NB4 (cell line): ENCODE data around the gene NOX3.

Source experiments
- TF ChIP-seq, protein P1 (sequence below): IDR thresholded peaks from one replicate; pipeline ENCODE4 v1.5.1; 2012; ENCODE audit warnings: low read depth, low read length
- TF ChIP-seq, protein P2 (sequence below): IDR thresholded peaks from 2 replicates; pipeline ENCODE4 v1.6.1; 2011; ENCODE audit warnings: low read depth, low read length

DNA sequence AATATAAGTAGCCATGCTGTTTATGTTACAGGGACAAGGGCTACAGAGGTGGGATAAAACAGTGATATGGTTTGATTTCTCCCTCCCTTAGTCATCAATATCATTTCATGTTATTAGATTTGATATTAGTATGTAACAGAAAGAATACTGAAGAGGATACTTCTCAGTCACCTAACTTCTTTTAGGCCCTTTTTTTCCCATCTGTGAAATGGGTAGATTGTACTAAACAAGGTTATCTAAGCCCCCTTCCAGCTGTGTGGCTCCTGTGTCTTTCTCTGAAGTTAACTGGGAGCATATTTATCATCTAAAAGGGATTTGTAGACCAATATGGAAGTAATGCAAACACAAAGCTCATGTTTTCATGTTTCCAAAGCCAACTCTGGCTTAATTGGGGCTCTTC, 7.7 kb downstream of the NOX3 start:
- TF ChIP-seq, protein P1, sequence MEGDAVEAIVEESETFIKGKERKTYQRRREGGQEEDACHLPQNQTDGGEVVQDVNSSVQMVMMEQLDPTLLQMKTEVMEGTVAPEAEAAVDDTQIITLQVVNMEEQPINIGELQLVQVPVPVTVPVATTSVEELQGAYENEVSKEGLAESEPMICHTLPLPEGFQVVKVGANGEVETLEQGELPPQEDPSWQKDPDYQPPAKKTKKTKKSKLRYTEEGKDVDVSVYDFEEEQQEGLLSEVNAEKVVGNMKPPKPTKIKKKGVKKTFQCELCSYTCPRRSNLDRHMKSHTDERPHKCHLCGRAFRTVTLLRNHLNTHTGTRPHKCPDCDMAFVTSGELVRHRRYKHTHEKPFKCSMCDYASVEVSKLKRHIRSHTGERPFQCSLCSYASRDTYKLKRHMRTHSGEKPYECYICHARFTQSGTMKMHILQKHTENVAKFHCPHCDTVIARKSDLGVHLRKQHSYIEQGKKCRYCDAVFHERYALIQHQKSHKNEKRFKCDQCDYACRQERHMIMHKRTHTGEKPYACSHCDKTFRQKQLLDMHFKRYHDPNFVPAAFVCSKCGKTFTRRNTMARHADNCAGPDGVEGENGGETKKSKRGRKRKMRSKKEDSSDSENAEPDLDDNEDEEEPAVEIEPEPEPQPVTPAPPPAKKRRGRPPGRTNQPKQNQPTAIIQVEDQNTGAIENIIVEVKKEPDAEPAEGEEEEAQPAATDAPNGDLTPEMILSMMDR = no peak
- TF ChIP-seq, protein P2, sequence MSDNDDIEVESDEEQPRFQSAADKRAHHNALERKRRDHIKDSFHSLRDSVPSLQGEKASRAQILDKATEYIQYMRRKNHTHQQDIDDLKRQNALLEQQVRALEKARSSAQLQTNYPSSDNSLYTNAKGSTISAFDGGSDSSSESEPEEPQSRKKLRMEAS = no peak
